Activated CD4-positive, alpha-beta T cell treated with anti-CD3 and anti-CD28 coated beads, Interleukin-2, amount 50 U/mL, for 48 hours (primary cell): ENCODE measurements around the gene KLHL33.
"Not testable (repeated sequence)": the region's sequence is repeated elsewhere in the genome, so short reads cannot be mapped to it uniquely, and the experiment has no call there.

Experiments
- DNase-seq, 2 experiments: peaks; one replicate each; pipeline ENCODE4 v3.0.0-alpha.2; 2020

Gene KLHL33

GRCh38 chr14:20446889-20447288 lies 10.9 kb upstream of the KLHL33 start:
- no peak for DNase-seq

GRCh38 chr14:20443650-20444049 lies 7.7 kb upstream of the KLHL33 start:
- DNase-seq: not testable (repeated sequence)

- DNase-seq: no peak
These were observed 5.5 kb upstream of the KLHL33 start for GRCh38 chr14:20441461-20441860.

GRCh38 chr14:20440882-20441281 lies 4.9 kb upstream of the KLHL33 start:
- peak; percentile 16 to 20 for DNase-seq

DNA sequence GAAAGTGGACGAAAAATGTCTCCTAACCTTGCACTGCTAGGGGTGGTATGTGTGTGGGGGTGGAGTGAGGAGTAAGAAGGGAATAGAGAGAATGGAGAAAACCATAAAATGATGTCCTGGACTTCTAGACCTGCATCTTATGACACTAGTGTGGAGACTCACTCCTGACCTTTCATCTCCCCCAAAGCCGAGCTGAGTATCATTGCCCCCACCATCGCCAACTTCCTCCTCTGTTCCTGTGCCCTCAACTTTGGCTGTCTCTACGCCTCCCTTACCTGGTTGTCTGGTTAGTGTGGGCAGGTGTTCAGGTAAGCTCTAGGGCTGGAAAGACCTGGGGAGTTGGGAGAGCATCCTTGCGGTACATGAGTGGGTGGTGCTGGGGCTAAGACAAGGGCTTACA lies 4.5 kb upstream of the KLHL33 start:
- DNase-seq: no peak

DNA sequence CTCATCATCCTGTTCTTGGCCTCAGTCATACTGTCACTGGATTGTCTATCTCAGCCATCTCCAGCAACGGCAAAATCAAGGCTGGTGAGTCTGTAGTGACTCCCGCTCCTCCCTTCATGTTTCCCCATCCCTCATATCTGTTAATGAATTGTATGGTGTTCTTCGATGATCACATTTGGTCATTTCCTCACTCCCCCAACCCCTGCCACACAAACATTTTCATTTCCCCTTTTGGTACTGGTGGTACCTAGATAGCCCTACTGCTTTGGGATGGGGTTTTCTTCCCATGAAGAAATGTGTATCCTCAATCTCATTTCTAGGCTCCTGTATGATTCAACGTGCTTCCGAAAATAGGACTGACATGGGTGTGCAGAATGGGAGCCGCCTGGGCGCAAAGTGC lies 2.7 kb upstream of the KLHL33 start:
- DNase-seq: no peak

- DNase-seq: no peak
These were observed 393 bp upstream of the KLHL33 start for GRCh38 chr14:20436363-20436755.

DNA sequence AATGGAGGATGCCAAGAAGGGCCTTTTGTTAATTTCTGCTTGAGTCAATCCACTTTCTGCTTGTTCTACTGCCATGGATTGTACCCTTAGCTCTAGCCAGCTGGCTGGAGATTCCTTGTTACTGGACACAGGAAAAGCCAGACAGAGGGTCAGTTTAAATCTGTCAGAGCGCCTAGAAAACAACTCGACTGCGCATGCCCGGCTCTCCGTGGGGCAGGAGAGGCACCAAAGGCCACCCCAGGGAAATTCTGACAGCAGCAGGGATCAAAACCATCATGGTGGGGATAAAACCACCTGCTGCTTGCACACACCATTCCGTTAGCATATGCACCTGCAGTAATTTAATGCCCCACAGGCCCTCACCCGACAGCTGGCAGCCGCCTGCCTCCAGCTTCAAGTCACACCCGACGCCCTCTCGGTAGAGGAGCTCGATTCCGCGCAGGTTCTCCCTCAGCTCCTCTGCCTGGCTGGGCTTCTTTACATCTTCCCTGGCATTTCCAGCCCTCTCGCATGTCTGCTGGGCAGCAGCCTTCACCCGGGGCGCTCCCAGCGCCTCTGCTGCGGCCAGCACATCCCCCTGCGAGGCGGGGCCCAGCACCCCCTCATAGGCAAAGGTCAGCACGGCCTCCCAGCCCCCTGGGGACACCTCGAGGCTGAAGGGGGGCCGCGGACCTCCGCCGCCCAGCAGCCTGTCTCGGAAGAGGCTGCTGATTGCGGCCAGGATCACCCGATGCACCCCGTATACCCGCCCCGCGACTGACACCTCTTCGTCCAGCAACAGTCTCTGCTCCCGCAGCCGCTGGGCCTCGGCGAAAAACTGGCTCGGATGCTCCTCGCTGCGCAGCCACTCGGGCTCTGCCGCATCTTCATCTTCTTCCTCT lies 1.0 kb downstream of the KLHL33 start:
- no peak for DNase-seq

DNA sequence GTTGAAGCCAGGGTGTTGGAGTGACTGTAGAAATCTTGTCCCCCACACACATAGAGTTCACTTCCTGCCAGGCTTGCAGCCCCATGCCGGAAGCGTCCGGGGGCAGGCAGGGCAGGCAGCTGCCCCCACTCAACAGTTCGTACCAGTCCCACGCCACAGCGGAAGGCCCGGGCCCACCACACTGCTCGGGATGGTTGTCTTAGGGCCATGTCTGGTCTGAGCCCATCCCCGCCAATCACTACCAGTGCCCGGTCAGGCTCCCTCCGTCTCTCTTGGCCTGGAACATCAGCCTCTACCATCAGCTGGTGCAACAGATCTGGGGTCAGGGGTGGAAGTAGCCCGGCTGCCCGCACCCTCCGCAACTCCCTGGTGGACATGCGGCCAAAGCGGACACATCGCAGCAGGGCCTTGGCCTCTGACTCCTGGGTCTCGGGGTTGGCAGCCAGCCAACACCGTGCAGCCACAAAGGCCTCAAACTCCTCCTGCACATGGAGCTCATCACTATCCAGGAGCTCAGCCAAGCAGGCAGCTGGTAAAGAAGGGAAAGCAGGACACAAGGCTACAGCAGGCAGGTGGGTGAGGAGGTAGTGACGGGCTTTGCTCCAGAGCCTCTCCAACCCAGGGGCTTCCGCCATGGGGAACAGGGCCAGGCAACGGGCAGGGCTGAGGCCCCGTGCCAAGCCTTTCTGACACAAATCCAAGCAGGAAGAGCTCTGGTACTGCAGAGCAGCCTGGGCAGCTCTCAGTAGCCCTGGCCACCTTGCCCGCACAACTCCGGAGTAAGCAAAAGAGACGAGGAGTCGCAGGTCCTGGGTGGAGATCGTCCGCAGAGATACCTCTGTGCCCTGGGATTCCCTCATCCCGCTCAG lies 5.9 kb downstream of the KLHL33 start:
- DNase-seq: no peak

DNA sequence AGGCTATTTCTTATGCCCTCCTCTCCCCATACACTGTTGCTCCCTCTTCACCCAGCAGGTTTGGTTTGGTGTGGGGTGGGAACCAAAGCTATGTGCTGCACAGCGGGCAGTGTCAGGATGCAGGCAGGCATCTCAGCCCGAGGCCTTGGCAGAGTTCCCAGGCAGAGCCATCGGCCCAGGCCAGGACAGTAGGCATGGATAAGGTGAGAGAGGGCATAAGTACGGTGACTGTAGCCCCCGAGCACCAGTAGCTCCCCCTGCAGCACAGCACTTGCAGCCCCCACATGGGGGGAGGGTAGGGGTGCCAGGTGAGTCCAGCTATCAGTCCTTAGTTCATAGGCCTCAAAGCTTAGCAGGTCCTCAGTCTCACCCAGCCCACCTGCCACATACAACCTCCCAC lies 7.2 kb downstream of the KLHL33 start:
- no peak for DNase-seq

- DNase-seq: no peak
These were observed 8.0 kb downstream of the KLHL33 start for GRCh38 chr14:20428010-20428365.

- no peak for DNase-seq
These were observed 8.5 kb downstream of the KLHL33 start for GRCh38 chr14:20427231-20428009.

- no peak for DNase-seq
These were observed 11.1 kb downstream of the KLHL33 start for GRCh38 chr14:20424851-20425250.

DNA sequence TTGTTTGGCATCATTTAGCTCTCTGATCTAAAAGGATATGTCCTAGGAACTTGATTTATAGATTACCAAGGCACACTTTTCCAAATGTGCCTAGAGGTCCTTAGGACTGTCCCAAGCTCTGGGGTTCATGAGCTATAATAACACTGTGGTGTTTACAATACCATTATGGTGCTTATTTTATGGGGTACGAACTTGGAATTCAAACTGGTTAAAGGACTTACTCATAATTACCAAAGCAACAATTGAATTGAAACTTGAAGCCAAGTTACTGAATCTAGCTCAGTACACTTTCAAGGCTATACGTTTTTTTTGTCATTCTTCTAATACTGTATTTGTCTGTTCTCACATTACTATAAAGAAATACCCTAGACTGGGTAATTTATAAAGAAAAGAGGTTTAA lies 13.1 kb downstream of the KLHL33 start:
- DNase-seq: no peak

GRCh38 chr14:20421267-20421666 lies 14.7 kb downstream of the KLHL33 start:
- no peak for DNase-seq

GRCh38 chr14:20419419-20419818 lies 16.5 kb downstream of the KLHL33 start:
- DNase-seq: no peak

DNA sequence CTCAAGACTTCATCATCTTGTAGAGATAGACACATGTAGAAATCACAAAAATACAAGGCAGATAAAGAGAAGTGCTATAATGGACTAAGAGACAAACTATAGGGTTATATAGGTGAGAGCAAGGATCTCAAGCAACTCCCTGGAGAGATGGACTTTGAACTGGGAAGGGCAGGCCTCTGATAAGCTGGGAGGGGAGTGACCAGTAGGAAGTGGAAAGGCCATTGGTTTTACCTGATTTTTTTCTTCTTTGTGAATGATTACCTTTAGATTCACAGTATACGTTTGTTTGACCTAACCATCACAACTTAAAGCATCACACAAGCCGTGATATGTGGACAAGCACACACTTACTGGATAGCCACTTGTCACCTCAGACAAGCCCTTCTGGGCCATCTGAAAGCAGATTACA lies 17.5 kb downstream of the KLHL33 start:
- no peak for DNase-seq

- DNase-seq: no peak
These were observed 18.4 kb downstream of the KLHL33 start for GRCh38 chr14:20417250-20418186.

GRCh38 chr14:20416223-20416622 lies 19.7 kb downstream of the KLHL33 start:
- DNase-seq: no peak

DNA sequence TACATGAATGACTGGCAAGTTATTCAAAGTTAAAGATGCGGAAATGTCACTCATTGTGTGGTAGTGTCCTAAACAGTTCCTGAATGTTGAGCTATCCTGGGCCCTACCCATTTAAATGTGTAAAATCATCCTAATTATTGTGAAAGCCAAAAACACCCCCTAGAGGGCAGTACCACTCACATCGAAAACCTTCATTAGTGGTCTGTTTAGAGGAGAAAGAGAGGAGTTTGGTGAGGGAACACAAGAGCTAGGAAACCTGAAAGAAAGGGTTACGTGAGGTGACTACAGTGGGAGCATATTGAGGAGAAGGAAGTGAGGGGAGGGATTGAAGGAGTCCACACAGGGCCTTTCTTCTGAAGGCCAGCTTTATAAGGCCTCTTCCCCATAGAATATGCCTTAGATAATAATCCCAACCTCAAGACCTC lies 20.2 kb downstream of the KLHL33 start:
- DNase-seq: peak in 1 of 2 experiments; percentile 27

GRCh38 chr14:20413744-20414082 lies 22.3 kb downstream of the KLHL33 start:
- DNase-seq: peak; percentile 28 to 45
